ENCODE measurements around the gene MEIS2. TPM values are rescaled to one million over a fixed set of nuclear protein-coding genes. Genes with fewer than 3 reads are reported as not detected.

Gene MEIS2
- total RNA-seq, 1 donor from 2014 or later: 6.6 TPM

- no peak overlapping the region for H3K4me3 ChIP-seq (ENCODE audit: low read depth, low read length)
- no peaks in the 10 kb centered on the region for H3K36me3 ChIP-seq (ENCODE audit: control insufficient read depth, insufficient read depth, low read length)
- FAIRE-seq (no peak), DNase-seq (ENCODE audit: low read depth) (no peak)
- no peak for TF ChIP-seq CTCF (IDR thresholded peaks at IDR 0.05; ENCODE audit: insufficient read depth, low read length, severe bottlenecking)
- H3K27me3 ChIP-seq (ENCODE audit: control insufficient read depth, insufficient read depth, low read length): no peaks in the 10 kb centered on the region
These were observed 68.1 kb downstream of the MEIS2 start for GRCh38 chr15:37032091-37032775.

GRCh38 chr15:37031198-37031597 lies 69.2 kb downstream of the MEIS2 start:
- FAIRE-seq (no peak), DNase-seq (ENCODE audit: low read depth) (no peak)
- H3K4me3 ChIP-seq (ENCODE audit: low read depth, low read length): no peak overlapping the region
- no peak for TF ChIP-seq CTCF (IDR thresholded peaks at IDR 0.05; ENCODE audit: insufficient read depth, low read length, severe bottlenecking)
- no peaks in the 10 kb centered on the region for H3K27me3 ChIP-seq (ENCODE audit: control insufficient read depth, insufficient read depth, low read length)
- H3K36me3 ChIP-seq (ENCODE audit: control insufficient read depth, insufficient read depth, low read length): no peaks in the 10 kb centered on the region

- no peaks in the 10 kb centered on the region for H3K27me3 ChIP-seq (ENCODE audit: control insufficient read depth, insufficient read depth, low read length)
- no peak for FAIRE-seq
- H3K4me3 ChIP-seq (ENCODE audit: low read depth, low read length): no peak overlapping the region
- TF ChIP-seq CTCF (IDR thresholded peaks at IDR 0.05; ENCODE audit: insufficient read depth, low read length, severe bottlenecking): no peak
- DNase-seq (ENCODE audit: low read depth): no peak
- H3K36me3 ChIP-seq (ENCODE audit: control insufficient read depth, insufficient read depth, low read length): no peaks in the 10 kb centered on the region
These were observed 71.6 kb downstream of the MEIS2 start for GRCh38 chr15:37028625-37029296.

- no peaks in the 10 kb centered on the region for H3K36me3 ChIP-seq (ENCODE audit: control insufficient read depth, insufficient read depth, low read length)
- no peak overlapping the region for H3K4me3 ChIP-seq (ENCODE audit: low read depth, low read length)
- H3K27me3 ChIP-seq (ENCODE audit: control insufficient read depth, insufficient read depth, low read length): no peaks in the 10 kb centered on the region
- DNase-seq (ENCODE audit: low read depth) (no peak), FAIRE-seq (no peak)
- no peak for TF ChIP-seq CTCF (IDR thresholded peaks at IDR 0.05; ENCODE audit: insufficient read depth, low read length, severe bottlenecking)
These were observed 79.5 kb downstream of the MEIS2 start for GRCh38 chr15:37020852-37021251.

- FAIRE-seq: no peak
- no peak overlapping the region for H3K4me3 ChIP-seq (ENCODE audit: low read depth, low read length)
- DNase-seq (ENCODE audit: low read depth): peak; percentile 49
- no peaks in the 10 kb centered on the region for H3K27me3 ChIP-seq (ENCODE audit: control insufficient read depth, insufficient read depth, low read length)
- no peaks in the 10 kb centered on the region for H3K36me3 ChIP-seq (ENCODE audit: control insufficient read depth, insufficient read depth, low read length)
- TF ChIP-seq CTCF (IDR thresholded peaks at IDR 0.05; ENCODE audit: insufficient read depth, low read length, severe bottlenecking): no peak
These were observed 80.6 kb downstream of the MEIS2 start for GRCh38 chr15:37019479-37020433.

Data from bronchial epithelial cell (primary cell).